Body of pancreas (tissue), 4 donors: ENCODE measurements around the gene TMEM250. TPM values are rescaled to one million over a fixed set of nuclear protein-coding genes. Genes with fewer than 3 reads are reported as not detected.

Experiments
- ATAC-seq: fragments of 150-250 bp; one replicate; pipeline ENCODE4 v1.9.1; 2016
- DNase-seq, 4 donors: peaks; one replicate each; pipeline ENCODE4 v3.0.0-alpha.2; 2019
- H3K27ac ChIP-seq, 4 donors: fragments of 200-600 bp; sonication (generic); 1 replicate in 3 of 4; 2 replicates in 1 of 4; pipeline versions ENCODE4 v1.5.1 to v1.6.1; 2016 to 2019; ENCODE audit warnings: mild to moderate bottlenecking in 1 of 4, mixed read lengths in 1 of 4, moderate library complexity in 1 of 4
- H3K27me3 ChIP-seq, 2 donors: fragments of 200-600 bp; sonication (generic); one replicate each; pipeline ENCODE4 v1.6.0; 2016; ENCODE audit warnings: mild to moderate bottlenecking in 1 of 2
- H3K36me3 ChIP-seq, 2 donors: fragments of 200-600 bp; sonication (generic); replicated peaks in 1 of 2; 2 replicates each; pipeline ENCODE4 v1.5.1; 2016; ENCODE audit warnings: low read depth in 2 of 2; ENCODE audit not compliant: insufficient read depth in 1 of 2
- H3K4me1 ChIP-seq: fragments of 200-600 bp; sonication (generic); one replicate; pipeline ENCODE4 v1.6.0; 2016
- H3K4me3 ChIP-seq, 2 donors: fragments of 200-600 bp; sonication (generic); 1 replicate in 1 of 2; 2 replicates in 1 of 2; pipeline ENCODE4 v1.5.1; 2016 to 2019
- H3K9me3 ChIP-seq, 3 donors: fragments of 200-600 bp; sonication (generic); 1 replicate in 2 of 3; 2 replicates in 1 of 3; pipeline ENCODE4 v1.5.1; 2016
- CTCF ChIP-seq, 7 experiments: fragments of 450-650 bp in 4 of 7; fragments of 200-600 bp in 3 of 7; sonication (generic) in 3 of 7; IDR thresholded peaks; one replicate each; pipeline ENCODE4 v1.5.1; 2016 to 2019; ENCODE audit warnings: antibody characterized with exemption in 7 of 7
- POLR2A ChIP-seq, 3 donors: fragments of 450-650 bp; IDR thresholded peaks; one replicate each; pipeline ENCODE4 v1.6.1; 2016; ENCODE audit warnings: antibody characterized with exemption in 3 of 3, mild to moderate bottlenecking in 2 of 3
- WGBS, 2 donors: methylation state at CpG; one replicate each; pipeline ENCODE4 v1.1.5; 2017; 5-methylcytosine and 5-hydroxymethylcytosine counted together
- intact Hi-C: fragments of 100-400 bp; cut with DNase I; formaldehyde crosslinking; loops from one replicate; pipeline ENCODE4 v1.15.1; 2023
- total RNA-seq, 2 donors: library from RNA; depleted of rRNA; stranded (reverse); fragments of >200 nt; gene quantifications; one replicate each; pipeline ENCODE4 v1.1.0, GENCODE V29; 2016

Gene TMEM250
- total RNA-seq, 2 donors from 2014 or later, result 21.3 to 47.1 TPM

- WGBS, 2 donors, result 58 to 80% methylated on average over 1 to 16 of the region's 16 CpGs
- ATAC-seq (no peak), DNase-seq (peak in 1 of 4 donors; percentile 19)
- Histone ChIP-seq H3K27me3 (no peaks in the 10 kb centered on the region), H3K4me3 (no peak overlapping the region), H3K4me1 (peaks cover 30% of the 10 kb centered on the region), H3K9me3 (no peaks in the 10 kb centered on the region), H3K36me3 (no peaks in the 10 kb centered on the region), H3K27ac (no peak overlapping the region)
- intact Hi-C loops, result no loop called here
- TF ChIP-seq CTCF (IDR thresholded peaks at IDR 0.05) (no peak), POLR2A (IDR thresholded peaks at IDR 0.05) (no peak)
Observed at GRCh38 chr9:136079211-136079915, 39.3 kb downstream of the TMEM250 start.

- no peak overlapping the region for H3K27ac ChIP-seq
- H3K27me3 ChIP-seq, result no peaks in the 10 kb centered on the region
- ATAC-seq (no peak), DNase-seq (no peak)
- intact Hi-C loops, result no loop called here
- no peaks in the 10 kb centered on the region for H3K9me3 ChIP-seq
- no peak overlapping the region for H3K4me3 ChIP-seq
- WGBS, 2 donors, result 85 to 87% methylated on average over 24 to 27 of the region's 27 CpGs
- no peaks in the 10 kb centered on the region for H3K36me3 ChIP-seq
- H3K4me1 ChIP-seq, result peaks cover 30% of the 10 kb centered on the region
- TF ChIP-seq CTCF (IDR thresholded peaks at IDR 0.05) (no peak), POLR2A (IDR thresholded peaks at IDR 0.05) (no peak)
Observed at GRCh38 chr9:136078498-136079011, 40.1 kb downstream of the TMEM250 start.

DNA sequence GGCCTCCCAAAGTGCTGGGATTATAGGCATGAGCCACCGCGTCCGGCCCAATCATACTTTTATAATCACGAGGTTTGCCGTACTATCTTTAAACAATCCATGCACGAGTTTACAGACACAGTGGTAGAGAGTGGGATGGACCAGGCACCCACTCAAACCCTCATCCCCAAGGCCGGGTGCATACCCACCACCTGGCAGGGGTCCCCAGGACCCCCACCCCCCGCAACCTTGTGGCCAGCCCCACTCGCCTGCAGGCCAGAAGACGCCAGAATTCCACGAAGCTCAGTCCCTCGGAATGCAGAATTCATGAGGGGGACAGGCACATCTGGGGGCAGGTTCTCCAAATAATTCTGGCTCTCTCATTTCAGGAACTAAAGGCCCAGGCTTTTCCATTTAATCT lies 40.7 kb downstream of the TMEM250 start:
- DNase-seq, result no peak
- WGBS, 2 donors, result 84 to 90% methylated on average over 8 to 11 of the region's 12 CpGs
- H3K27ac ChIP-seq, result no peak overlapping the region
- H3K27me3 ChIP-seq, result no peaks in the 10 kb centered on the region
- no peak overlapping the region for H3K4me3 ChIP-seq
- ATAC-seq, result no peak
- TF ChIP-seq CTCF (IDR thresholded peaks at IDR 0.05) (no peak), POLR2A (IDR thresholded peaks at IDR 0.05) (no peak)
- H3K9me3 ChIP-seq, result no peaks in the 10 kb centered on the region
- H3K36me3 ChIP-seq, result no peaks in the 10 kb centered on the region
- peaks cover 30% of the 10 kb centered on the region for H3K4me1 ChIP-seq
- intact Hi-C loops, result no loop called here

- DNase-seq, result no peak
- no peaks in the 10 kb centered on the region for H3K9me3 ChIP-seq
- no peaks in the 10 kb centered on the region for H3K27me3 ChIP-seq
- no peak overlapping the region for H3K4me3 ChIP-seq
- H3K36me3 ChIP-seq, result no peaks in the 10 kb centered on the region
- H3K4me1 ChIP-seq, result peaks cover 30% of the 10 kb centered on the region
- no peak overlapping the region for H3K27ac ChIP-seq
- intact Hi-C loops, result no loop called here
- WGBS, 2 donors, result 83 to 84% methylated on average over 8 of the region's 8 CpGs
- no peak for ATAC-seq
- TF ChIP-seq CTCF (IDR thresholded peaks at IDR 0.05), result no peak
- no peak for TF ChIP-seq POLR2A (IDR thresholded peaks at IDR 0.05)
Observed at GRCh38 chr9:136077491-136077890, 41.2 kb downstream of the TMEM250 start.
